SK-N-SH treated with all-trans-retinoic acid at 6 μM for 48 hours (cell line): ENCODE data around the gene MBNL2.

Experiments
- RARB ChIP-seq: fragments of 250-450 bp; sonication (Bioruptor Pico); IDR thresholded peaks from 2 replicates; pipeline ENCODE4 v1.8.0; 2021; ENCODE audit warnings: mild to moderate bottlenecking, moderate library complexity
- SNAI2 ChIP-seq: fragments of 250-450 bp; sonication (Bioruptor Pico); IDR thresholded peaks from 2 replicates; pipeline ENCODE4 v1.5.0; 2020; ENCODE audit warnings: mild to moderate bottlenecking, moderate library complexity

GRCh38 chr13:97215325-97215724 lies 6.8 kb upstream of the MBNL2 start:
- TF ChIP-seq SNAI2 (CRISPR knock-in tag): no peak
- no peak for TF ChIP-seq RARB
